ENCODE measurements around the gene SEMA3E.

- TF ChIP-seq POLR2AphosphoS5 (IDR thresholded peaks at IDR 0.05) (no peak), POLR2A (IDR thresholded peaks at IDR 0.05) (no peak)
- TF ChIP-seq, protein P1, sequence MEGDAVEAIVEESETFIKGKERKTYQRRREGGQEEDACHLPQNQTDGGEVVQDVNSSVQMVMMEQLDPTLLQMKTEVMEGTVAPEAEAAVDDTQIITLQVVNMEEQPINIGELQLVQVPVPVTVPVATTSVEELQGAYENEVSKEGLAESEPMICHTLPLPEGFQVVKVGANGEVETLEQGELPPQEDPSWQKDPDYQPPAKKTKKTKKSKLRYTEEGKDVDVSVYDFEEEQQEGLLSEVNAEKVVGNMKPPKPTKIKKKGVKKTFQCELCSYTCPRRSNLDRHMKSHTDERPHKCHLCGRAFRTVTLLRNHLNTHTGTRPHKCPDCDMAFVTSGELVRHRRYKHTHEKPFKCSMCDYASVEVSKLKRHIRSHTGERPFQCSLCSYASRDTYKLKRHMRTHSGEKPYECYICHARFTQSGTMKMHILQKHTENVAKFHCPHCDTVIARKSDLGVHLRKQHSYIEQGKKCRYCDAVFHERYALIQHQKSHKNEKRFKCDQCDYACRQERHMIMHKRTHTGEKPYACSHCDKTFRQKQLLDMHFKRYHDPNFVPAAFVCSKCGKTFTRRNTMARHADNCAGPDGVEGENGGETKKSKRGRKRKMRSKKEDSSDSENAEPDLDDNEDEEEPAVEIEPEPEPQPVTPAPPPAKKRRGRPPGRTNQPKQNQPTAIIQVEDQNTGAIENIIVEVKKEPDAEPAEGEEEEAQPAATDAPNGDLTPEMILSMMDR (IDR thresholded peaks at IDR 0.05), result no peak
These were observed 14.2 kb upstream of the SEMA3E start for GRCh38 chr7:83663131-83663530.
